GM21528 (cell line): ENCODE data around the gene SUCO.
"Not testable (repeated sequence)": the region's sequence is repeated elsewhere in the genome, so short reads cannot be mapped to it uniquely, and the experiment has no call there.

Source experiments
- ATAC-seq: cut with Tn5 transposase; IDR thresholded peaks from one replicate; pipeline ENCODE4 v1.9.1; 2021; ENCODE audit warnings: mild to moderate bottlenecking, moderate library complexity; ENCODE audit not compliant: unreplicated experiment, low FRiP score

The SUCO gene

DNA sequence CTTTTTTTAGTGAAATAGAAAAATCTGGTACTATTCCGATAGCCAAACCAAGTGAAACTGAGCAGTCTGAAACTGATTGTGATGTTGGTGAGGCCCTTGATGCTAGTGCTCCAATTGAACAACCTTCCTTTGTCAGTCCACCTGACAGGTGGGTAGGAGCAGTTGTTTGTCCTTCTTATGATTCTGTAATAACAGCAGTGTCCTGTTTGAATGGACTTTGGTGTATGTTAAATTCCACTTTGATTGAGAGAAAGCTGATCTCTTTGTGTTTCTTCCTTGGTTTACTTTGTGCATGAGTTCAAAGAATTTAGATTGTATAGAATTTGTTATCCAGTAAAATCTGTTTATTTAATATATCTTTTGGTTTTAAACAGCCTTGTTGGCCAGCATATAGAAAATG is 24.3 kb downstream of the SUCO start:
- no peak for ATAC-seq

- no peak for ATAC-seq
These were observed 26.7 kb downstream of the SUCO start for GRCh38 chr1:172559572-172560210.

GRCh38 chr1:172561252-172561651 is 28.3 kb downstream of the SUCO start:
- no peak for ATAC-seq

- no peak for ATAC-seq
These were observed 33.4 kb downstream of the SUCO start for GRCh38 chr1:172566196-172566997.

- no peak for ATAC-seq
These were observed 34.8 kb downstream of the SUCO start for GRCh38 chr1:172567720-172568119.

DNA sequence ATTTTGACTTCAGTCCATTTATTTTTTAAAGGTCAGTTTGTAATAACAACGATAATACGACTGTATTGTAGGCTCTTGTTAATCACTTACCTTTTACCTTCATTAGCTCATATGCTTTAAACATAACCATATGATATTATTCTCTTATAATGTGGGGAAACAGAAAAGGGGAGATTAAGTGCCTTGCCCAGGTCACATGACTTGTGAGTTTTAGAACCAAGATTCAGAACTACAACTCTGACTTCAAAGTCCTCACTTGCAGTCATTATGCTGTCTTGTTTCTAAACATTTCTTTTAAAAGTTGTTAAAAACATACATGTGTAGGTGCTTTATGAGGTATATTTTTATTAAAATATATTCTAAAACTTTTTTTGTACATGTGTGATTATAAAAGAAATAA is 41.1 kb downstream of the SUCO start:
- no peak for ATAC-seq

GRCh38 chr1:172578586-172578985 is 45.6 kb downstream of the SUCO start:
- ATAC-seq: no peak

GRCh38 chr1:172581273-172581672 is 48.3 kb downstream of the SUCO start:
- ATAC-seq: no peak

- ATAC-seq: no peak
These were observed 48.8 kb downstream of the SUCO start for GRCh38 chr1:172581779-172582178.

DNA sequence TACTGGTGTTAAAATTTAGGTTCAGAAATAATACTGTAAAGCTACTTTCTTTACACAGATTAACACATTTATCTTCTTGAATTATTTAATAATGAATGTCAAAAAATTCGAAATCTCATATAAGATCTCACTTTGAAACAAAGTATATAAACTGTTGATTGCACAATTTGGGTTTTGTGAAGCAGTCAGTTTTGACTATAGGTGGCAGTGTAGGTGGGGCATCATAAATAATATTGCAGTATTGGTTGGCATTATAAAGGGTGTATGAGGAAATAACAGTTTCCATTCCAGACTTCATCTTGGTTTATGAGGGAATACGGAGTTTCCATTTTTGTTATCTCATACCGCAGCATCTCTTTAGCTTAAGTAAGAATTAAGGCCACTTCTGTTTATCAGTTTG is 49.9 kb downstream of the SUCO start:
- no peak for ATAC-seq

- no peak for ATAC-seq
These were observed 52.4 kb downstream of the SUCO start for GRCh38 chr1:172585348-172585747.

- ATAC-seq: no peak
These were observed 52.9 kb downstream of the SUCO start for GRCh38 chr1:172585861-172586260.

GRCh38 chr1:172588296-172589291 is 55.6 kb downstream of the SUCO start:
- ATAC-seq: no peak

GRCh38 chr1:172589553-172589952 is 56.6 kb downstream of the SUCO start:
- no peak for ATAC-seq

- not testable (repeated sequence) for ATAC-seq
These were observed 58.5 kb downstream of the SUCO start for GRCh38 chr1:172591429-172591828.

DNA sequence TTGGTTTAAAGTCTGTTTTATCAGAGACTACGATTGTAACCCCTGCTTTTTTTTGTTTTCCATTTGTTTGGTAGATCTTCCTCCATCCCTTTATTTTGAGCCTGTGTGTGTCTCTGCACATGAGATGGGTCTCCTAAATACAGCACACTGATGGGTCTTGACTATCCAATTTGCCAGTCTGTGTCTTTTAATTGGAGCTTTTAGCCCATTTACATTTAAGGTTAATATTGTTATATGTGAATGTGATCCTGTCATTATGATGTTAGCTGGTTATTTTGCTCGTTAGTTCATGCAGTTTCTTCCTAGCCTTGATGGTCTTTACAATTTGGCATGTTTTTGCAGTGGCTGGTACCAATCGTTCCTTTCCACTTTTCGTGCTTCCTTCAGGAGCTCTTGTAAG is 62.1 kb downstream of the SUCO start:
- not testable (repeated sequence) for ATAC-seq

DNA sequence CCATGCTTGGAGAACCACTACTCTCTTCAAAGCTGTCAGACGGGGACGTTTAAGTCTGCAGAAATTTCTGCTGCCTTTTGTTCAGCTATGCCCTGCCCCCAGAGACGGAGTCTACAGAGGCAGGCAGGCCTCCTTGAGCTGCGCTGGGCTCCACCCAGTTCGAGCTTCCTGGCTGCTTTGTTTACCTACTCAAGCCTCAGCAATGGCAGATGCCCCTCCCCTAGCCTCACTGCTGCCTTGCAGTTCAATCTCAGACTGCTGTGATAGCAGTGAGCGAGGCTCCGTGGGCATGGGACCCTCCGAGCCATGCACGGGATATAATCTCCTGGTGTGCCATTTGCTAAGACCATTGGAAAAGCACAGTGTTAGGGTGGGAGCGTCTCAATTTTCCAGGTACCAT is 63.8 kb downstream of the SUCO start:
- ATAC-seq: not testable (repeated sequence)

DNA sequence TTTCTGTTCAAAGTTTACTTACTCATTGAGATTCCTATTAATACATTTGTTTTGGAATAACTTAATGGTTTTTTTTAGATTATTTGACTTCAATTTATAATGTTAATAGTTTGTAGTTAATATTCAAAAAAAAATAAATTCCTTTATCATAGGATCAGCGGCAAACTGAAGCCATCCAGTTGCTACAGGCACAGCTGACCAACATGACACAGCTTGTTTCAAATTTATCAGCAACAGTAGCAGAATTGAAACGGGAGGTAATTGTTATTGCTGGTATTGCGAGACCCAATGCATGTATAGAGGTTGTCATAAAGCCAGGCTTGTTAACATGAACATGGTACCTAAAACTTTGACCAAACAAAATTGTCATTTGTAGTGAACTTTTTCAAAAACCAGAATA is 67.0 kb downstream of the SUCO start:
- no peak for ATAC-seq

DNA sequence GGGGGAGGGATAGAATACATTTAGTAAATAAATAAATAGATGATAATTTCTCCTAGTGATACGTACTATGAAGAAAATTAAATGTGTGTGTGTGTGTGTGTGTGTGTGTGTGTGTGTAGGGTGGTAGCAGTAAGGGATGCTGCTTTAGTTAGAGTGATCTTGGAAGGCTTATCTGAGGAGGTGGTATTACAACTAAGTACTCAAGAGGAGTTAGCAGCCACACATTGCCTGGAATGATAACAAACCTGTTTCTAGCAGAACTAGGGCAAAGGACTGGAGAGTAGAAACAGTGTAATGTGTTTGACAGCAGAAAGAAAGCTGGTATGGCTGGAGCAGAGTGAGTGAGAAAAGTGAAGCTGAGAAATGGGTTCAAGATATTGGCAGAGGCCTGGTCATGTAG is 67.7 kb downstream of the SUCO start:
- no peak for ATAC-seq

- ATAC-seq: no peak
These were observed 68.2 kb downstream of the SUCO start for GRCh38 chr1:172601046-172601630.

- no peak for ATAC-seq
These were observed 69.8 kb downstream of the SUCO start for GRCh38 chr1:172602706-172603105.
